ENCODE data around the gene PFDN4.
A peak's percentile ranks its signal among the peaks of the same experiment; 100 is the strongest.

The PFDN4 gene

GRCh38 chr20:54201268-54201846 is 6.5 kb upstream of the PFDN4 start:
- peaks cover 2% of the 10 kb centered on the region for H3K79me1 ChIP-seq (ENCODE audit: low read length)
- H3K4me2 ChIP-seq (ENCODE audit: low read length), result no peak overlapping the region
- no peak overlapping the region for H2BK5ac ChIP-seq (ENCODE audit: low read depth, low read length, poor library complexity)
- peak overlapping the region; percentile 33 for H3K27ac ChIP-seq (ENCODE audit: low read depth, low read length)
- H2AK5ac ChIP-seq (ENCODE audit: low read length), result no peak overlapping the region
- no peak overlapping the region for H3K14ac ChIP-seq (ENCODE audit: low read length)
- no peak for DNase-seq
- no peak overlapping the region for H3K4ac ChIP-seq (ENCODE audit: low read depth, low read length)
- H3K36me3 ChIP-seq (ENCODE audit: control insufficient read depth in 1 of 2, insufficient read depth in 2 of 2, low read length in 2 of 2), result no peaks in the 10 kb centered on the region
- H3K9me3 ChIP-seq (ENCODE audit: insufficient read depth, low read depth, low read length), result no peaks in the 10 kb centered on the region
- peaks cover 7 to 9% of the 10 kb centered on the region in 2 experiments for H3K4me1 ChIP-seq (ENCODE audit: control insufficient read depth in 1 of 2, insufficient read depth in 2 of 2, low read length in 2 of 2)
- no peak overlapping the region for H4K12ac ChIP-seq (ENCODE audit: low read depth, low read length)
- H3K27me3 ChIP-seq (ENCODE audit: insufficient read depth, low read length), result no peaks in the 10 kb centered on the region
- no peak overlapping the region for H3K4me3 ChIP-seq (ENCODE audit: low read depth, low read length)
- H3K18ac ChIP-seq (ENCODE audit: low read length), result no peak overlapping the region
- H2BK12ac ChIP-seq (ENCODE audit: low read length), result peak overlapping the region; percentile 15
- no peak overlapping the region for H2AFZ ChIP-seq (ENCODE audit: insufficient read depth, low read length, poor library complexity)
- WGBS (ENCODE audit: extremely low coverage, insufficient coverage, insufficient read length), result no CpG with 5 or more reads among the region's 4 CpGs
- H3K23ac ChIP-seq (ENCODE audit: low read length), result no peak overlapping the region
- no peak overlapping the region for H2BK120ac ChIP-seq (ENCODE audit: insufficient read depth, low read length, poor library complexity)
- H3K79me2 ChIP-seq (ENCODE audit: control insufficient read depth, insufficient read depth, low read length, poor library complexity), result no peaks in the 10 kb centered on the region
- peak overlapping the region; percentile 15 for H4K91ac ChIP-seq (ENCODE audit: low read depth, low read length)
- no peak overlapping the region for H4K8ac ChIP-seq (ENCODE audit: low read depth, low read length)
- no peak overlapping the region for H3K9ac ChIP-seq (ENCODE audit: low read length)

GRCh38 chr20:54203281-54203680 is 4.6 kb upstream of the PFDN4 start:
- Histone ChIP-seq H3K9ac (ENCODE audit: low read length) (no peak overlapping the region), H3K36me3 (ENCODE audit: control insufficient read depth in 1 of 2, insufficient read depth in 2 of 2, low read length in 2 of 2) (no peaks in the 10 kb centered on the region), H3K4me3 (ENCODE audit: low read depth, low read length) (no peak overlapping the region), H3K18ac (ENCODE audit: low read length) (no peak overlapping the region), H3K79me1 (ENCODE audit: low read length) (peaks cover 8% of the 10 kb centered on the region), H4K8ac (ENCODE audit: low read depth, low read length) (no peak overlapping the region), H3K9me3 (ENCODE audit: insufficient read depth, low read depth, low read length) (no peaks in the 10 kb centered on the region), H3K14ac (ENCODE audit: low read length) (no peak overlapping the region), H3K4ac (ENCODE audit: low read depth, low read length) (no peak overlapping the region), H2BK120ac (ENCODE audit: insufficient read depth, low read length, poor library complexity) (no peak overlapping the region), H2AK5ac (ENCODE audit: low read length) (no peak overlapping the region), H2BK12ac (ENCODE audit: low read length) (no peak overlapping the region), H4K91ac (ENCODE audit: low read depth, low read length) (no peak overlapping the region), H3K79me2 (ENCODE audit: control insufficient read depth, insufficient read depth, low read length, poor library complexity) (peaks cover 6% of the 10 kb centered on the region), H3K23ac (ENCODE audit: low read length) (no peak overlapping the region), H3K27ac (ENCODE audit: low read depth, low read length) (no peak overlapping the region), H2BK5ac (ENCODE audit: low read depth, low read length, poor library complexity) (no peak overlapping the region), H3K4me2 (ENCODE audit: low read length) (no peak overlapping the region), H2AFZ (ENCODE audit: insufficient read depth, low read length, poor library complexity) (no peak overlapping the region), H3K27me3 (ENCODE audit: insufficient read depth, low read length) (no peaks in the 10 kb centered on the region), H3K4me1 (ENCODE audit: control insufficient read depth in 1 of 2, insufficient read depth in 2 of 2, low read length in 2 of 2) (peaks cover 7 to 9% of the 10 kb centered on the region in 2 experiments), H4K12ac (ENCODE audit: low read depth, low read length) (no peak overlapping the region)
- no peak for DNase-seq
- no CpG with 5 or more reads among the region's 5 CpGs for WGBS (ENCODE audit: extremely low coverage, insufficient coverage, insufficient read length)

- H3K4me3 ChIP-seq (ENCODE audit: low read depth, low read length), result no peak overlapping the region
- H3K23ac ChIP-seq (ENCODE audit: low read length), result no peak overlapping the region
- H2BK120ac ChIP-seq (ENCODE audit: insufficient read depth, low read length, poor library complexity), result no peak overlapping the region
- no peak overlapping the region for H2BK12ac ChIP-seq (ENCODE audit: low read length)
- no peak overlapping the region for H3K27ac ChIP-seq (ENCODE audit: low read depth, low read length)
- no peak overlapping the region for H2AK5ac ChIP-seq (ENCODE audit: low read length)
- H4K91ac ChIP-seq (ENCODE audit: low read depth, low read length), result no peak overlapping the region
- H2AFZ ChIP-seq (ENCODE audit: insufficient read depth, low read length, poor library complexity), result no peak overlapping the region
- peaks cover 7 to 10% of the 10 kb centered on the region in 2 experiments for H3K4me1 ChIP-seq (ENCODE audit: control insufficient read depth in 1 of 2, insufficient read depth in 2 of 2, low read length in 2 of 2)
- no peak overlapping the region for H3K18ac ChIP-seq (ENCODE audit: low read length)
- no peak overlapping the region for H4K8ac ChIP-seq (ENCODE audit: low read depth, low read length)
- no peak overlapping the region for H3K4me2 ChIP-seq (ENCODE audit: low read length)
- no peak for DNase-seq
- H2BK5ac ChIP-seq (ENCODE audit: low read depth, low read length, poor library complexity), result no peak overlapping the region
- H3K27me3 ChIP-seq (ENCODE audit: insufficient read depth, low read length), result no peaks in the 10 kb centered on the region
- no CpG with 5 or more reads among the region's 6 CpGs for WGBS (ENCODE audit: extremely low coverage, insufficient coverage, insufficient read length)
- H3K4ac ChIP-seq (ENCODE audit: low read depth, low read length), result no peak overlapping the region
- H4K12ac ChIP-seq (ENCODE audit: low read depth, low read length), result no peak overlapping the region
- no peaks in the 10 kb centered on the region for H3K9me3 ChIP-seq (ENCODE audit: insufficient read depth, low read depth, low read length)
- H3K79me1 ChIP-seq (ENCODE audit: low read length), result peaks cover 10% of the 10 kb centered on the region
- H3K36me3 ChIP-seq (ENCODE audit: control insufficient read depth in 1 of 2, insufficient read depth in 2 of 2, low read length in 2 of 2), result no peaks in the 10 kb centered on the region
- peaks cover 9% of the 10 kb centered on the region for H3K79me2 ChIP-seq (ENCODE audit: control insufficient read depth, insufficient read depth, low read length, poor library complexity)
- H3K9ac ChIP-seq (ENCODE audit: low read length), result no peak overlapping the region
- no peak overlapping the region for H3K14ac ChIP-seq (ENCODE audit: low read length)
Measured at GRCh38 chr20:54204063-54204462, 3.8 kb upstream of the PFDN4 start.

GRCh38 chr20:54204481-54204880 is 3.4 kb upstream of the PFDN4 start:
- Histone ChIP-seq H3K36me3 (ENCODE audit: control insufficient read depth in 1 of 2, insufficient read depth in 2 of 2, low read length in 2 of 2) (no peaks in the 10 kb centered on the region), H2BK120ac (ENCODE audit: insufficient read depth, low read length, poor library complexity) (no peak overlapping the region), H2BK12ac (ENCODE audit: low read length) (no peak overlapping the region), H3K9me3 (ENCODE audit: insufficient read depth, low read depth, low read length) (no peaks in the 10 kb centered on the region), H2AK5ac (ENCODE audit: low read length) (no peak overlapping the region), H3K14ac (ENCODE audit: low read length) (no peak overlapping the region), H3K79me2 (ENCODE audit: control insufficient read depth, insufficient read depth, low read length, poor library complexity) (peaks cover 12% of the 10 kb centered on the region), H3K27ac (ENCODE audit: low read depth, low read length) (no peak overlapping the region), H3K23ac (ENCODE audit: low read length) (no peak overlapping the region), H3K4me3 (ENCODE audit: low read depth, low read length) (no peak overlapping the region), H4K8ac (ENCODE audit: low read depth, low read length) (no peak overlapping the region), H3K4me2 (ENCODE audit: low read length) (no peak overlapping the region), H3K9ac (ENCODE audit: low read length) (no peak overlapping the region), H2BK5ac (ENCODE audit: low read depth, low read length, poor library complexity) (no peak overlapping the region), H4K12ac (ENCODE audit: low read depth, low read length) (no peak overlapping the region), H3K4me1 (ENCODE audit: control insufficient read depth in 1 of 2, insufficient read depth in 2 of 2, low read length in 2 of 2) (peaks cover 11 to 12% of the 10 kb centered on the region in 2 experiments), H3K79me1 (ENCODE audit: low read length) (peaks cover 12% of the 10 kb centered on the region), H3K4ac (ENCODE audit: low read depth, low read length) (no peak overlapping the region), H3K18ac (ENCODE audit: low read length) (no peak overlapping the region), H4K91ac (ENCODE audit: low read depth, low read length) (no peak overlapping the region), H2AFZ (ENCODE audit: insufficient read depth, low read length, poor library complexity) (no peak overlapping the region), H3K27me3 (ENCODE audit: insufficient read depth, low read length) (no peaks in the 10 kb centered on the region)
- no CpG with 5 or more reads among the region's 5 CpGs for WGBS (ENCODE audit: extremely low coverage, insufficient coverage, insufficient read length)
- no peak for DNase-seq

All from trophoblast cell (in vitro differentiated cells and primary cell).